Measurements from ENCODE around the gene NDC80.
"Not testable (repeated sequence)": the region's sequence is repeated elsewhere in the genome, so short reads cannot be mapped to it uniquely, and the experiment has no call there.

Gene NDC80

DNA sequence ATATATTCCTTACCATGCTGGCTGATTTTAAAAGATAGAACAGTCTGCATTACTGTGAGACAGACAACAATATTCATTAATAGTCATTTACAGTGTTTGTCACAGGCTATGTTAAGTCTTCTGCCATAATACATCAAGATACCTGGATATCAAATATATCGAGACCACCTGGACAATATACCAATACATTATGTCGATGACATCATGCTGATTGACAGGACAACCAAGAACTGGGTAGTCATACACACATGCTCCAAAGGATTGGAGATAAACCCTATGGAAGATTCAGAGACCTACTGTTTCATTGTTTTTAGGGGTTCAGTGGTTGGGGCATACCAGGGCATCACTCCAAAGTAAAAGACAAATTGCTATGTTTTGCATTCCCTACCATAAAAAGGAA is 57.6 kb downstream of the NDC80 start:
- DNase-seq, result no peak

- DNase-seq, result no peak
Observed at GRCh38 chr18:2635586-2635985, 64.2 kb downstream of the NDC80 start.

- DNase-seq, result no peak
Observed at GRCh38 chr18:2636126-2636631, 64.8 kb downstream of the NDC80 start.

DNA sequence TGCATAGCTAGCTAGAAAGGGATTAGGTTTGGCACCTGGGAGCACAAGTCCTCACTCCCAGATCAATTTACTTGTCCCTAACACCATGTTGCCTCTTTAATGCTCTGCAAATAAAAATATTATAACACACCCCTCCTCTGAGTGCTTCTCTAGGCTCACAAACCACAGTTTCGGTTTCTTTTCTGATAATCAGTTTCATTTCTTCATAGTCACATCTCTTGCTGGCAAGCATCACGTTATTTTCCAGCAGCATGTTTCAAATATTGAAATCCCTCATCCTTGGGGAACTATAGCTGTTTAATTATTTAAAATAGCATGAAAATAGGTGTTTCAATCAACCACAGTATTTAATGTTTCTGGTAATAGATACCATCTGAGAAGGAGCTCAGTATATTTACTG is 70.3 kb downstream of the NDC80 start:
- DNase-seq, result no peak

GRCh38 chr18:2642771-2643170 is 71.4 kb downstream of the NDC80 start:
- DNase-seq, result no peak

- no peak for DNase-seq
Observed at GRCh38 chr18:2644535-2644934, 73.2 kb downstream of the NDC80 start.

DNA sequence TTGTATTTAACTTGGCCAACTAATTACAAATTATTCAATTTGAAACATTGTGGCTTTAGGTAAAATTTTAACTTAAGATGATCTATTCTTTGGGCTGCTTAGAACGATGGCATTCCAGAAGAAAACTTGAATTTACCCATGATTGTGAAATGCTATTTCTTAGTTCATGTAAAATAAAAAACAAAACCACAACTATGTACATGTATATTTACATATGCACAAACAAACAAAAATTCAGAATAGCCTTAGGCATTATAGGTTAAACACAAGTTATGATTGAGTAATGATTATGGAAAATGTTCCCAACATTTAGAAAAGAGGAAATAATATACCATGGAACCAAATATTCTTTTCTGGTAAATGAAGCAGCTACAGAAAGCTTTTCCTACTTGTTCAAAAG is 80.6 kb downstream of the NDC80 start:
- DNase-seq, result no peak

DNA sequence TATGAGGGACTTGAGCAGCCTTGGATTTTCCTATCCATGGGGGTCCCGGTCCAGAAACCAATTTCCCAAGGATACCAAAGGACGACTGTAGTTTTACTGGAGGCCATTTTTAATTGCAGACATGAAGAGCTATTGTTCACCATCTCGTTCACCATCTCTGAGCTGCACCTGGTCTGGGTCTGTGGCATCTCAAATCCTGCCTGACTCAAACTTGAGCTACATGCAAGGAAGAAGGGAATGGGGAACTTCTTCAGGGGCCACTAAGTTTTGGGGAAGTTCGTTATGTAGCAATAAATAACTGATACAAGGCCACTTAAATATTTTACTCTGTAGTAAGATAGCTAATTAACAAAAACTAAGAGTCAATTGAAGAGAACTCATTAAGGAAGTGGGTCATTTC is 82.1 kb downstream of the NDC80 start:
- DNase-seq, result no peak

DNA sequence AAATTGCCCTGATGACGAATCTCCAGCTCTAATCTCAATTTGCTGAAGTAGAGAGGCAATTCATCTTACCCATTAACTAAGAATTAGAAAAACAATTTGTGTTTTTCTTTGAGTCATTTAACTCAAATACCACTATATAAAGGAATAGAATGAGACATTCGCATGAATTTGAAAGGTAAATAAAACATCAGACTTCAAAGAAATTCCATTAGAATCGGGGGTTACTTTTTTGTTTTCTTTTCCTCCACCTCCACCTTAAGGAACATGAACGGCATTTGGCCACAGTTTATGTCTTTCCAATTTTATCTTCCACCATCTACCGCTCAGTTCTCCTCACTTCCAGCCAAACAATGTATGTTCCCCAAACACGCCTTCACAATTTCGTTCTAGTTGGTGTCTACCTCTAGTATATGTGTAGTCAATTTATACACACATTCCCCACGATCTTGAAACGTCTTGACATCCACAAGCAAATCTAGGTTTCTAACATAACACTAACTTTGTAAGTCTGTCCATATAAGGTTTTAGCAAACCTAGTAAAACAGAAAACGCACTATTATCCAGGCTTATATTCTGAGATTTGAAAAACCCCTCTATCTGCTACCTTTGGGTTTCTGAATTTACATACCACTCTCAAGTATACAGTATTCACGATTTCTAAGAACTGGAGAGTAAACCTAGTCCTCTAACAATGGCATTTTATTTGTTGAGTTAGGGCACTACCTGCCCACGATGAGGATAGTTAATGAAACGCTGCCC is 83.0 kb downstream of the NDC80 start:
- DNase-seq, result no peak

DNA sequence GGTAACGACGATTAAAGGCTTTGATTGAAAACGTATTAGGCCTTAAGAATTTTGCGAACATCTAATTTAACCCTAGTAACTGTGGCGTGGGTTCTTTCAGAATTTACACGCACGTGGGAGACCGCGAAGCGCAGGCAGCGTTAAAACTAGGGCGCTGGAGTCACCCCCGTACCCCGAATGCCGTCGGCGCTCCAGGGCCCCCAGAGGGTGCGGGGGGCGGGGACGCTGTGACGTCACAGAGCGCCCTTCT is 83.5 kb downstream of the NDC80 start:
- peak; percentile 86 for DNase-seq

GRCh38 chr18:2655178-2655953 is 84.0 kb downstream of the NDC80 start, which contains the start of gene SMCHD1:
Gene SMCHD1, plus strand, starts transcription at chr18:2655726. Its CDS starts 350 bp downstream, at chr18:2656076.
- peak; percentile 96 for DNase-seq

GRCh38 chr18:2655954-2656236 is 84.5 kb downstream of the NDC80 start:
- DNase-seq, result no peak

DNA sequence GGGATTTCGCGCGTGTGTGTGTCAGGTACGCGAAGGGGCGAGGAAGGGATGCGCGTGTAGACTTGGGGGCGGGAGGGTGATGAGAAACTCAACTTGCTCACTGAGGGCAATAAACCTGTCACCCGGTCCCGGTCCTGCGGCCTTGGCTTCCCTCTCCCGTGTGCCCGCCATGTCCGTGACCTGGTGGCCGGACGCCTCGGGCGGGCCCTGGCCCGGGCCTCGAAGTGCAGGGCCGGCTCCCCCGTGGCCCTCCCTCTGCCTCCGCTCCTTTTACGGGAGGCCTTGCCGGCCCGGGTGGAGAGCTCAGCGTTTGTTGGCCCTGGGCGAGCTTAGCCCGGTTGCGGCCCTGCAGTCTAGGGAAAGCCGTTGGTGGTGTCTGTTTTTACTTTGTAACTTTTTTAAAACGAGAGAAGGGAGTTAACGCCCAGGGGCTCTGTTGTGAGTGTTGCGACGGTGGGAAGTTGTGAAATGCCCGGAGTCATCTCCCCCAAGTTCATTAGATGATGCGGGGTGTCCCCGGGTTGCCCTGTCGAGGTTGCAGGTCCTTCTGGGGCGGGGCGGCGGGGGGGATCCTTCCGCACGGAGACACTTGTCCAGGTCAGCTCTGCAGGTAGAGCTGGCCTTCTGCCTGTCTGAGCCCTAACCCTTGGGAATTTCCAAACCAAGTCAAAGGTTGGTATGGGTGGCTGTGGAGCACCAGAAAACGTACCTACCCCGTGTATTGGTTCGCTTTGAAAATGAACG is 85.1 kb downstream of the NDC80 start:
- peak; percentile 57 for DNase-seq

GRCh38 chr18:2656981-2657512 is 85.7 kb downstream of the NDC80 start:
- DNase-seq, result no peak

- DNase-seq, result no peak
Observed at GRCh38 chr18:2657788-2658458, 86.6 kb downstream of the NDC80 start.

GRCh38 chr18:2660849-2661248 is 89.5 kb downstream of the NDC80 start:
- not testable (repeated sequence) for DNase-seq

DNA sequence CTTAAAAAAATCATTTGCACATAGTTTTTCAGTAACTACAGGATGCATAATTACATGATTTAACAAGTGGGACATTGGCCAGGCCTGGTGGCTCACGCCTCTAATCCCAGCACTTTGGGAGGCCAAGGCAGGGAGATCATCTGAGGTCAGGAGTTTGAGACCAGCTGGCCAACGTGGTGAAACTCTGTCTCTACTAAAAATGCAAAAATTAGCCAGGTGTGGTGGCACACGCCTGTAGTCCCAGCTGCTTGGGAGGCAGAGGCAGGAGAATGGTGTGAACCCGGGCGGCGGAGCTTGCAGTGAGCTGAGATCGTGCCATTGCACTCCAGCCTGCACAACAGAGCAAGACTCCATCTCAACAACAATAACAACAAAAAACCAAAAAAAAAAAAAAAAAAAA is 90.9 kb downstream of the NDC80 start:
- not testable (repeated sequence) for DNase-seq

- no peak for DNase-seq
Observed at GRCh38 chr18:2662990-2663389, 91.6 kb downstream of the NDC80 start.
